OCI-LY1 (cell line): ENCODE measurements around the gene PHKA1.

Experiments used
- EZH2 ChIP-seq: fragments of 200-600 bp; sonication (generic), shearing (Covaris generic); IDR thresholded peaks from 2 replicates; pipeline ENCODE4 v1.8.0; 2017; ENCODE audit warnings: borderline replicate concordance, mixed run types, mild to moderate bottlenecking, antibody characterized with exemption, low read length, moderate library complexity, mixed read lengths
- TF ChIP-seq, protein P1 (sequence below): fragments of 200-600 bp; sonication (generic), shearing (Covaris generic); IDR thresholded peaks from 2 replicates; pipeline ENCODE4 v1.5.1; 2017; ENCODE audit warnings: mild to moderate bottlenecking, antibody characterized with exemption, low read length, moderate library complexity, mixed read lengths

DNA sequence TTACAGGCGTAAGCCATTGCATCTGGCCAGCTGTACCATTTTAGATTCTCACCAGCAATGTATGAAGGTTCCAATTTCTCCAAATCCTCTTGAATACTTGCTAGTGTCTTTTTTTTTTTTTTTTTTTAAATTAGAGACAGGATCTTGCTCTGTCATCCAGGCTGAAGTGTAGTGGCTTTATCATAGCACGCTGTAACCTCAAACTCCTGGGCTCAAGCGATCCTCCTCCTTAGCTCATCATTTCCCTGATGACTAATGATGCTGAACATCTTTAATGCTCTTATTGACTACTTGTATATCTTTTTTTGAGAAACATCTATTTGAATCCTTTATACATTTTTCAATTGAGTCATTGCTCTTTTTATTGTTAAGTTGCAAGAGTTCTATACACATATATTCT is 181.7 kb downstream of the PHKA1 start:
- TF ChIP-seq, protein P1, sequence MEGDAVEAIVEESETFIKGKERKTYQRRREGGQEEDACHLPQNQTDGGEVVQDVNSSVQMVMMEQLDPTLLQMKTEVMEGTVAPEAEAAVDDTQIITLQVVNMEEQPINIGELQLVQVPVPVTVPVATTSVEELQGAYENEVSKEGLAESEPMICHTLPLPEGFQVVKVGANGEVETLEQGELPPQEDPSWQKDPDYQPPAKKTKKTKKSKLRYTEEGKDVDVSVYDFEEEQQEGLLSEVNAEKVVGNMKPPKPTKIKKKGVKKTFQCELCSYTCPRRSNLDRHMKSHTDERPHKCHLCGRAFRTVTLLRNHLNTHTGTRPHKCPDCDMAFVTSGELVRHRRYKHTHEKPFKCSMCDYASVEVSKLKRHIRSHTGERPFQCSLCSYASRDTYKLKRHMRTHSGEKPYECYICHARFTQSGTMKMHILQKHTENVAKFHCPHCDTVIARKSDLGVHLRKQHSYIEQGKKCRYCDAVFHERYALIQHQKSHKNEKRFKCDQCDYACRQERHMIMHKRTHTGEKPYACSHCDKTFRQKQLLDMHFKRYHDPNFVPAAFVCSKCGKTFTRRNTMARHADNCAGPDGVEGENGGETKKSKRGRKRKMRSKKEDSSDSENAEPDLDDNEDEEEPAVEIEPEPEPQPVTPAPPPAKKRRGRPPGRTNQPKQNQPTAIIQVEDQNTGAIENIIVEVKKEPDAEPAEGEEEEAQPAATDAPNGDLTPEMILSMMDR, result no peak
- no peak for TF ChIP-seq EZH2
